Gastroesophageal sphincter (tissue), 3 donors: ENCODE measurements around the gene C10orf143.

ENCODE experiments used
- EP300 ChIP-seq: sonication (generic); formaldehyde crosslinking; IDR thresholded peaks from one replicate; pipeline ENCODE4 v1.6.1; 2017; ENCODE audit warnings: antibody characterized with exemption, mild to moderate bottlenecking
- POLR2AphosphoS5 ChIP-seq: sonication (generic); formaldehyde crosslinking; IDR thresholded peaks from one replicate; pipeline ENCODE4 v1.6.1; 2017; ENCODE audit warnings: antibody characterized with exemption
- TF ChIP-seq, protein P1 (sequence below), 4 experiments: fragments of 200-600 bp in 2 of 4; fragments of 450-650 bp in 2 of 4; sonication (generic) in 1 of 4; IDR thresholded peaks; one replicate each; pipeline ENCODE4 v1.5.1; 2017 to 2019; ENCODE audit warnings: antibody characterized with exemption in 4 of 4, mild to moderate bottlenecking in 2 of 4, moderate library complexity in 2 of 4

DNA sequence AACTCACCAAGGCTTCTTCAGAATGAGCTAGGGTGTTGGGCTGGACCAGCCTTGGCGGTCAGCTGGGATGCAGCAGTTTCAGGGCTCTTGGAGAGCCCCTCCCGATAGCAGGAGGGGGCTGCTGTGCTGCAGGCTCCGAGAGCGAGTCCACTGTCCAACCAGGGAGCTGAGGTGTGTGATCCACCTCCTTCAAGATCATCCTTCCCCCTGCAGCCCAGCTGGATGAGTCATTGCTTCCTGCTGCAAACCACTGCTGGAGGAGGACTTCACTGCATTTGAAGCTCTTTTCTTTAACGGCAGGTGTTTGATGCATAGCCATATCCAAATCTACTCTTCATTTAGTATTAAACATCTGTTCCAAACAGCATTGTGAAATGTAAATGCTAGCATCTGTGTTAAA lies 92.4 kb downstream of the C10orf143 start:
- TF ChIP-seq EP300 (no peak), POLR2AphosphoS5 (no peak)
- TF ChIP-seq, protein P1, sequence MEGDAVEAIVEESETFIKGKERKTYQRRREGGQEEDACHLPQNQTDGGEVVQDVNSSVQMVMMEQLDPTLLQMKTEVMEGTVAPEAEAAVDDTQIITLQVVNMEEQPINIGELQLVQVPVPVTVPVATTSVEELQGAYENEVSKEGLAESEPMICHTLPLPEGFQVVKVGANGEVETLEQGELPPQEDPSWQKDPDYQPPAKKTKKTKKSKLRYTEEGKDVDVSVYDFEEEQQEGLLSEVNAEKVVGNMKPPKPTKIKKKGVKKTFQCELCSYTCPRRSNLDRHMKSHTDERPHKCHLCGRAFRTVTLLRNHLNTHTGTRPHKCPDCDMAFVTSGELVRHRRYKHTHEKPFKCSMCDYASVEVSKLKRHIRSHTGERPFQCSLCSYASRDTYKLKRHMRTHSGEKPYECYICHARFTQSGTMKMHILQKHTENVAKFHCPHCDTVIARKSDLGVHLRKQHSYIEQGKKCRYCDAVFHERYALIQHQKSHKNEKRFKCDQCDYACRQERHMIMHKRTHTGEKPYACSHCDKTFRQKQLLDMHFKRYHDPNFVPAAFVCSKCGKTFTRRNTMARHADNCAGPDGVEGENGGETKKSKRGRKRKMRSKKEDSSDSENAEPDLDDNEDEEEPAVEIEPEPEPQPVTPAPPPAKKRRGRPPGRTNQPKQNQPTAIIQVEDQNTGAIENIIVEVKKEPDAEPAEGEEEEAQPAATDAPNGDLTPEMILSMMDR (IDR thresholded peaks at IDR 0.05): no peak
